ENCODE measurements around the gene ARSB.
"Not testable (repeated sequence)": the region's sequence is repeated elsewhere in the genome, so short reads cannot be mapped to it uniquely, and the experiment has no call there.

The ARSB gene

GRCh38 chr5:78879516-78879915 lies 105.6 kb downstream of the ARSB start:
- TF ChIP-seq CTCF (IDR thresholded peaks at IDR 0.05; ENCODE audit: insufficient read depth, low read length, missing control alignments): no peak
- H3K4me3 ChIP-seq (ENCODE audit: low read depth, low read length): no peak overlapping the region
- no peak for DNase-seq (ENCODE audit: low read depth, low spot score)
- ChIA-PET CTCF (interaction anchor here (1.0 to 3.8 kb wide), 3 partner anchors 7 to 253 kb away, joined by 3 to 25 read pairs (median 3); no protein-coding TSS in a partner anchor), POLR2A (no interaction called here)

- DNase-seq (ENCODE audit: low read depth, low spot score); POLR2A ChIA-PET; CTCF ChIA-PET; H3K4me3 ChIP-seq (ENCODE audit: low read depth, low read length): not testable (repeated sequence)
Observed at GRCh38 chr5:78866076-78866475, 119.0 kb downstream of the ARSB start.

GRCh38 chr5:78858364-78858763 lies 126.7 kb downstream of the ARSB start:
- TF ChIP-seq CTCF (IDR thresholded peaks at IDR 0.05; ENCODE audit: insufficient read depth, low read length, missing control alignments): no peak
- CTCF ChIA-PET: no interaction called here

GRCh38 chr5:78855026-78855425 lies 130.1 kb downstream of the ARSB start:
- no peak overlapping the region for H3K4me3 ChIP-seq (ENCODE audit: low read depth, low read length)
- no peak for DNase-seq (ENCODE audit: low read depth, low spot score)
- no peak for TF ChIP-seq CTCF (IDR thresholded peaks at IDR 0.05; ENCODE audit: insufficient read depth, low read length, missing control alignments)
- CTCF ChIA-PET: no interaction called here
- POLR2A ChIA-PET: no interaction called here

More at GRCh38 chr5:78858364-78858763, 126.7 kb downstream of the ARSB start:
- POLR2A ChIA-PET: no interaction called here
- DNase-seq (ENCODE audit: low read depth, low spot score): no peak
- no peak overlapping the region for H3K4me3 ChIP-seq (ENCODE audit: low read depth, low read length)

GRCh38 chr5:78851891-78852290 lies 133.2 kb downstream of the ARSB start:
- CTCF ChIA-PET; H3K4me3 ChIP-seq (ENCODE audit: low read depth, low read length); POLR2A ChIA-PET; DNase-seq (ENCODE audit: low read depth, low spot score): not testable (repeated sequence)

- DNase-seq (ENCODE audit: low read depth, low spot score): no peak
- no peak overlapping the region for H3K4me3 ChIP-seq (ENCODE audit: low read depth, low read length)
- POLR2A ChIA-PET: no interaction called here
- CTCF ChIA-PET: no interaction called here
- no peak for TF ChIP-seq CTCF (IDR thresholded peaks at IDR 0.05; ENCODE audit: insufficient read depth, low read length, missing control alignments)
Observed at GRCh38 chr5:78845470-78845869, 139.6 kb downstream of the ARSB start.

- CTCF ChIA-PET: interaction anchor here (1.0 kb wide), 2 partner anchors 12 to 381 kb away, joined by 3 read pairs; no protein-coding TSS in a partner anchor
- no peak for TF ChIP-seq CTCF (IDR thresholded peaks at IDR 0.05; ENCODE audit: insufficient read depth, low read length, missing control alignments)
- DNase-seq (ENCODE audit: low read depth, low spot score): no peak
- H3K4me3 ChIP-seq (ENCODE audit: low read depth, low read length): no peak overlapping the region
- POLR2A ChIA-PET: no interaction called here
Observed at GRCh38 chr5:78843436-78843835, 141.7 kb downstream of the ARSB start.

Data from AG04449 (cell line).